Measurements from ENCODE around the gene SULT4A1.
"Not testable (repeated sequence)": the region's sequence is repeated elsewhere in the genome, so short reads cannot be mapped to it uniquely, and the experiment has no call there.

Gene SULT4A1

DNA sequence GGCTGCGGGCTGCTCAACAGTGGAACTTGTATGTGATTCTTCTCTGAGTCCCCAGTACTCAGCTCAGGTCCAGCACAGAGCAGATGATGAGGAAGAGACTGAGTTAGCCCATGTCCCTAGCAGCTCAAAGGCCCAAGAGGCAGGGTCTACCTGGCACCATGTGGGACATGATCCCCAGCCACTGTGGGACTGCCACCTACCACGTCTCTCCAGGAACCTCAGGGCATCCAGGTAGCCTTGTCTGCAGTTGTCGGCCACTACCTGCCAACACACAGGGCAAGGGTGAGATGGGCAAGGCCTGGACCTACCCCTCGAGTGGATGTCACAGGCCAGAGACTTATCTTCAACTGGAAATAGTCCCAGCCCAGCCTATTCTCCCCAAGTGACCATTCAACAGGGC, 25.1 kb upstream of the SULT4A1 start:
- FAIRE-seq, result no peak
- no peak for DNase-seq (ENCODE audit: low spot score)

DNA sequence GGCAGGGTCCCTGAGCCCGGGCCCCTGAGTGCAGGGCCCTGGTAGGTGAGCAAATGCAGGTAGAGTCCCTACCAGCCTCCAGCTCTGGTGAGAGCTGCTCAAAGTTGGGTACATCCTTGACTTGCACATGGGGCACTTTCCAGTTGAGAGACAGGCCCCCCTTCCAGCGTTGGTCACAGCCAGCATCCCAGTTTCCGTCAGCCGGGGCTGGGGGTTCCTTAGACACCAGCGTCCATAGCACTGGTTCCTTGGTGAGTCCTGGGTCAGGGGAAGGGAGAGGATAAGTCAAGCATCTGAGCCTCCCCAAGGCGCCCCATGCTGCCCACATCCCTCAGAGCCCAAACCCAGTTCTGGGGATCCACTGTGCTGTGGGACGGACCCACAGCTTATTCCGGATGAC, 23.9 kb upstream of the SULT4A1 start:
- DNase-seq (ENCODE audit: low spot score), result no peak

DNA sequence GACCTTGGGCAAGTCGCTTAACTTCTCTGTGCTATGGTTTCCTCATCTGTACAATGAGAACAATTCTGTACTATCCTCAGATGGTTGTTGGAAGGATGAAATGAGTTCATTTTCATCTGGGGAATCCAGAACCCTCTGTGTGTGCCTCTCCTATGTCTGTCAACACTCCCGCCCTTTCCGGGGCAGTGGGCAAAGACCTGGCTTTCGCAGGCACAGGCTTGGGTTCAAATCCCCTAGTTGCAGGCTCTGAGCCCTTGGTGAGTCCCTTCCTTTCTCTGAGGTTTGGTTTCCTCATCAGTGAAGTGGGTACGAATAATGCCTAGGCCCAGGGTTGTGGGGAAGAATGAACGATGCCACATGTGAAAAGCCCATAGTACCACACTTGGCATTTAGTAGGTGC, 23.5 kb upstream of the SULT4A1 start:
- FAIRE-seq (no peak), DNase-seq (ENCODE audit: low spot score) (no peak)

More for the DNA sequence above, 23.9 kb upstream of the SULT4A1 start:
- FAIRE-seq, result no peak

- DNase-seq (ENCODE audit: low spot score) (no peak), FAIRE-seq (no peak)
Measured at GRCh38 chr22:43885319-43885671, 23.0 kb upstream of the SULT4A1 start.

- DNase-seq (ENCODE audit: low spot score), result no peak
- FAIRE-seq, result no peak
Measured at GRCh38 chr22:43884600-43885318, 22.4 kb upstream of the SULT4A1 start.

- no peak for DNase-seq (ENCODE audit: low spot score)
- no peak for FAIRE-seq
Measured at GRCh38 chr22:43883719-43884415, 21.6 kb upstream of the SULT4A1 start.

DNA sequence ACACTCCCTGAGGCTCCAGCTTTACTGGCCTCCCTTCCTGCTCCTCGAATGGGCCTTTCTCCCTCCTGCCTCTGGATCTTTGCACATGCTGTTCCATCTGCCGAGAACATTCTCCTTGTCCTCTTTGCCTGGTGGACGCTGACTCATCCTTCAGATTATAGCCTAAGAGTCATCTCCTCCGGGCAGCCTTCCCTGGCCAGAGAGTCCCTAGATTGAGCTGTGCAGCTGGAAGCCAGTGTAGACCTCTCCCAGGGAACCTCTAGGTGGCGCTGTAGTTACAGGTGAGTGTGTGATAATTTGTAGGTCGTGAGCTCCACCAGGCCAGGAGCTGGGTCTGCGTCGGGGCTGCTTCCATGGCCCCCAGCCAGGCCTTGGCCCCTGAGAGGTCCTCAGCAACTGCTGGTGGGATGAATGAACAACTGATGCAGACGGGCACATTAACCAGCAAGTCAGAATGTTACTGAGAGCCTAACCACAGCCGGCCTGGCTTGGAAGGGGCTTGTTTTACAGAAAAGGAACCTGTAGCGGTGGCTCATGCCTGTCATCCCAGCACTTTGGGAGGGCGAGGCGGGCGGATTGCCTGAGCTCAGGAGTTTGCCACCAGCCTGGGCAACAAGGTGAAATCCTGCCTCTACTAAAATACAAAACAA, 20.8 kb upstream of the SULT4A1 start:
- peak; percentile 56 for DNase-seq (ENCODE audit: low spot score)
- no peak for FAIRE-seq

DNA sequence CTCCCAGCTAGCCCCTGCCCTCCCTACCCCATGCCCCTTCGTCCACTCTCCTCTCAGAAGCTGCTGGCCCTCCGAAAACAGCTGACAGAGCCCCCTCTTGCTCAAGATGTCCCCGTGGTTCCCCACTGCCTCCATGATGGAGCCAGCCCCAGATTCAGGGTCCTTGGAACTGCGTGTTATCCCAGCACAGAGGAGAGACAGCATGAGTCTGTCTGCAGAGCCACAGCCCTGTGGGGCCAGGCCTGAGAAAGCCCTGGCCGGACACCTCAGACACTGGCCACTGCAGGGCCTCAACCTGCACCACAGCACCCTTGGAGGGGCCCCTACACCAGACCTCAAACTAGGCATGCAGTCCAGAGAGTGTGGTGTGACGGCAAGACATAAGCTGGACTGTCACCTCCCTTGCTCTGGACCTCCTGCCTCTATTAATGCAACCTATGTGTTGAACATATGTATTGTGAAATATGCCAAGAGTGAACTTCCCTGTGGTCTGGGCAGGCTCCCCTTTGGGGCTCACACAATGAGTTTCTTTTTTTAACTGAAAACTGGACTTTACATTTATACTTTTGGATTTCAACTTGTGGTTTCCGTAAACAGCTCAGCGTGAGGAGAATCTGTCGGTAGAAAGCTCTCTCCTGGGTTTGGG, 19.9 kb upstream of the SULT4A1 start:
- DNase-seq (ENCODE audit: low spot score), result no peak
- FAIRE-seq, result no peak

- no peak for FAIRE-seq
Measured at GRCh38 chr22:43881091-43882061, 19.1 kb upstream of the SULT4A1 start.

DNA sequence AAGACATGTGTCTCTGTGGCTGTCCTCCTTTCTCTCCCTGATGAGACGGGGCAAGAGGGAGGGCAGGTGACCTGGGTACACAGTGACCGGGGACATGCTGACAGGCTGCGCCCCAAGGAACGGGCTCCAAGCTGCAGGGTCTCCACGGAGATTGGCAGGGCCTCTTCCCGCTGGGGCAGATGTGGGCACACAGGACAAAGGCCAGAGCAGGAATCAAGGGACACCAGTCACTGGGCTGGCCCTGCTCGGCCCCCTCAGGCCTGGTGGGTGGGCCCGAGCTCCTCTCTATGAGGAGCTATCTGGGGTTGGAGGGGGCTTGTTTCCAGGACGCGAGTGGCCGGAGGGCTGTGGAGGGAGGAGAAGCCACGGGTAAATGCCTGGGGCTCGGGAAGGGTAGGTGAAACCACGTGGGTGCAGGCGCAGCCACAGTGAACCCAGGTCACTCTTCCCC, 18.3 kb upstream of the SULT4A1 start:
- no peak for DNase-seq (ENCODE audit: low spot score)
- FAIRE-seq, result no peak

More at GRCh38 chr22:43881091-43882061, 19.1 kb upstream of the SULT4A1 start:
- DNase-seq (ENCODE audit: low spot score), result no peak

DNA sequence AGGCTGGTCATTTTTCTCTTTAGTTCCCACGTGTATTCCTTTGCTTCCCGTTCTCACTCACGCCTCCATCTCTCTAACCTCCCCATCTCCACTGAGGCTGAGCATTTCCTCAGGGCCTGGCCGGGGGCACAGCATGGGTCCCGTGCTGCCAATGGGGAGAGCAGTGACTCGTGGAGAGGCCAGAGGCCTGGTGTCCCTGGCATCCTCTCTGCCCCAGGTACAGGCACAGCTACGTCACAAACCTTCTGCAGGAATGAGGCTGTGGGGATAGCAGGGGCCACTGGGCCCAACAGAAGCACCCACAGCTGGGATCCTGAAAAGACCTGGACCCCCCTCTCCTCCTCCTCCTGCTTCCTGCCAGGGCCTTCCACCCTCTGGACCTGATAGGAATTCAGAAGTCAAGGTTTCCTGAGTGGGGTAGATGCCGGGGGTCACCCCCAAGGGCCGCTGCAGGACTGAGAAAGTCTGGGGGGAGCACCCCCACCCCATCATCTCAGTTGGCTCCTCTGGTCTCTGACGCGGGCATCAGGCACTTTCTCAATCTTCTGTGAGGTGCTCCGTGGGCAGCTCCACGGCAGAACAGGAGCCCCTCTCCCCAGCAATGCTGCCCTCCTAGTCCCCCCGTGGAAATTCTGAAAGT, 17.7 kb upstream of the SULT4A1 start:
- no peak for FAIRE-seq

DNA sequence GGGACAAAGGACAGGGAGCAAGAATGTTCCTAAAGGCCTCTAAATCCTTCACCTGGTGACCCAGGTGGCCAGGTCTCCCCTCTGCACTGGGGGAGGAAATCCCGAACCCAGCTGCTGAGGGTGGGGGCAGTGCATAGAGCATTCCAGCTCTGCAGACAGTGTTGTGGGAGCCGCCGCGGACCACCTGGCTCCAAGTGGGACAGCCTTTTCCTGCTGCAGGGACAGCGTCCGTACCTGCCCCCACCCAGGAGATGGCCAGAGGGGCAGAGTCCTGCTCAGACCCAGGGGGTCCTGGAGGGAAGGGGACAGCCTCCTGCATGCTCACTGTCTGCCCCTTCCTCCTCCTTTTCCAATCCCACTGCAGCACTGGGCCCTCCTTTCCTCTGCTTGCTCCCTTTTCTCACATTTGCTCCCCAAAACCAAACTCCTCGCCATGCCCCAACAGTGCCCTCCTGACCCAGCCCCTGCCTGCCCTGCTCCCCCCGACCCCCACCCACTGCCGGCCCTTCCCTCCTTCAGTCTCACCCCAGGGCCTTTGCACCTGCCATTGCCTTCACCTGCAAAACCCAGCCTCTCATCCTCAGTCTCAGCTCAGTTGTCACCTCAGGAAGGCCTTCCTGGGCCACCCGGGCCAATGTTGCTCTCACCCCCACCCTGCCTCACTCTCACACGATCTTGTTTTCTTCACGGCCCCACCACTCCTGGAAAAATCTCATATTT, 16.7 kb upstream of the SULT4A1 start:
- DNase-seq (ENCODE audit: low spot score) (no peak), FAIRE-seq (no peak)

More for the DNA sequence above, 17.7 kb upstream of the SULT4A1 start:
- no peak for DNase-seq (ENCODE audit: low spot score)

GRCh38 chr22:43878079-43878795, 15.9 kb upstream of the SULT4A1 start:
- FAIRE-seq, result no peak
- DNase-seq (ENCODE audit: low spot score), result no peak

DNA sequence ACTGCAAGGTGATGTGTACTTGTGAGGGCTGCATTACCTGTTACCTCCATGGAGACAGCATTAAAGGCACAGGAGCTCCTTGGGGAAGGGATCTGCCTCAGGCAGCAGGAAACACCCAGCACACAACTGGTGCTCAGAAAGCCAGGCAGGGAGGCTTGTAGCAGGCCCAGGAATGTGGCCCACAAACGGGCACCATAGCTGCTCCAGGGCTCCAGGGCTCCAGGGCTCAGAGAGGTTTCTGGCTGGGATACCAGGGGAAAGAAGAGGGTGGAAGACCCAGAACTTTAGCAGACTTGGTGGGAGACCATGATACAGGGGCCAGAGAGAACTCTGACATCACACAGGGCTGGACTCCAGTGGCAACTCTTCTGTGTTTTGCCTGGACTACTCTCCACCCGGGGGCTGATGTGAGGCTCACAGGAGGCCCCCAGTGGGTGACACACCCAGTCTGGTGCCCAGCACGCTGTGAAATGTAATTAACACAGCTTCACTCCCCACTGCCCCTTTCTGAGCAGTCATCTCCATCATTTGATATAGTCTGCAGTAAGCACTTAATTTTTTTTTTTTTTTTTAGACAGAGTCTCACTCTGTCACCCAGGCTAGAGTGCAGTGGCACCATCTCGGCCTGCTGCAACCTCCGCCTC, 14.7 kb upstream of the SULT4A1 start:
- no peak for DNase-seq (ENCODE audit: low spot score)
- FAIRE-seq, result no peak

GRCh38 chr22:43869799-43870198, 7.5 kb upstream of the SULT4A1 start:
- DNase-seq (ENCODE audit: low spot score), result no peak
- FAIRE-seq, result no peak

GRCh38 chr22:43869001-43869400, 6.7 kb upstream of the SULT4A1 start:
- FAIRE-seq; DNase-seq (ENCODE audit: low spot score): not testable (repeated sequence)

GRCh38 chr22:43867839-43868635, 5.7 kb upstream of the SULT4A1 start:
- FAIRE-seq (no peak), DNase-seq (ENCODE audit: low spot score) (peak; percentile 5)

- no peak for FAIRE-seq
Measured at GRCh38 chr22:43862882-43863202, 529 bp upstream of the SULT4A1 start.

More at GRCh38 chr22:43862882-43863202, 529 bp upstream of the SULT4A1 start:
- DNase-seq (ENCODE audit: low spot score), result no peak
